Stimulated activated CD8-positive, alpha-beta memory T cell treated with anti-CD3 and anti-CD28 coated beads, Interleukin-2, amount 100 ng/mL, for 48 hours (primary cell): ENCODE data around the gene TEX11.

Source experiments
- DNase-seq, 2 donors: peaks; one replicate each; pipeline ENCODE4 v3.0.0-alpha.2; 2020; ENCODE audit warnings: low read depth in 2 of 2

TEX11 gene

GRCh38 chrX:70497026-70497425 lies 411.5 kb downstream of the TEX11 start:
- no peak for DNase-seq

- no peak for DNase-seq
Measured at GRCh38 chrX:70496491-70496890, 412.0 kb downstream of the TEX11 start.

- DNase-seq, result peak in 1 of 2 donors; percentile 12
Measured at GRCh38 chrX:70494441-70494840, 414.1 kb downstream of the TEX11 start.

- DNase-seq, result no peak
Measured at GRCh38 chrX:70488856-70489255, 419.7 kb downstream of the TEX11 start.

- DNase-seq, result no peak
Measured at GRCh38 chrX:70485466-70485865, 423.0 kb downstream of the TEX11 start.

GRCh38 chrX:70482300-70482699 lies 426.2 kb downstream of the TEX11 start:
- DNase-seq, result no peak

GRCh38 chrX:70481471-70482270 lies 426.8 kb downstream of the TEX11 start:
- DNase-seq, result no peak

- no peak for DNase-seq
Measured at GRCh38 chrX:70480660-70481018, 427.9 kb downstream of the TEX11 start.

- no peak for DNase-seq
Measured at GRCh38 chrX:70479922-70480659, 428.4 kb downstream of the TEX11 start.

GRCh38 chrX:70479247-70479921 lies 429.1 kb downstream of the TEX11 start:
- no peak for DNase-seq
